ENCODE measurements around the gene C20orf144.

GRCh38 chr20:33672426-33673113 lies 10.4 kb downstream of the C20orf144 start:
- TF ChIP-seq CTCF (IDR thresholded peaks at IDR 0.05), result no peak
- TF ChIP-seq POLR2A (IDR thresholded peaks at IDR 0.05), result no peak
